Panc1 (cell line): ENCODE results near the gene DCTN1. TPM values are rescaled to one million over a fixed set of nuclear protein-coding genes. Genes with fewer than 3 reads are reported as not detected.
A peak's percentile ranks its signal among the peaks of the same experiment; 100 is the strongest.

Source experiments
- ATAC-seq: fragments of 200-7000 bp; cut with Tn5 transposase; 2 replicates; pipeline ENCODE4 v1.9.1; 2020; ENCODE audit warnings: mild to moderate bottlenecking, moderate library complexity
- BruUV-seq: library from RNA; stranded (reverse); fragments of 400-500 nt; replicated peaks from 2 replicates; lab custom pipeline; 2021; lab: Mats Ljungman, UMichigan
- CTCF ChIA-PET: fragments of 300-600 bp; sonication (Branson Sonifier 250); formaldehyde crosslinking; loops from one replicate; lab custom pipeline; 2022; ENCODE audit warnings: antibody characterized with exemption; lab: Charles Lee
- POLR2A ChIA-PET: fragments of 300-600 bp; sonication (Branson Sonifier 250); formaldehyde crosslinking; loops from one replicate; lab custom pipeline; 2022; ENCODE audit warnings: antibody characterized with exemption; lab: Charles Lee
- DNase-seq: peaks from one replicate; pipeline ENCODE4 v3.0.0-alpha.2; 2010; ENCODE audit warnings: low read depth, low spot score
- H3K27ac ChIP-seq: 2 replicates; pipeline ENCODE4 v1.5.1; 2011; ENCODE audit warnings: mild to moderate bottlenecking, low read length, inconsistent platforms
- H3K27me3 ChIP-seq: fragments of 200-500 bp; sonication (Bioruptor generic); 2 replicates; pipeline ENCODE4 v1.6.0; 2014; ENCODE audit warnings: low read length, inconsistent platforms; ENCODE audit not compliant: control insufficient read depth, insufficient read depth
- H3K36me3 ChIP-seq: fragments of 200-500 bp; sonication (Bioruptor generic); 2 replicates; pipeline ENCODE4 v1.5.1; 2014; ENCODE audit warnings: inconsistent platforms, mild to moderate bottlenecking, low read length, moderate library complexity; ENCODE audit not compliant: control insufficient read depth, insufficient read depth
- H3K4me1 ChIP-seq: 2 replicates; pipeline ENCODE4 v1.5.1; 2011; ENCODE audit warnings: inconsistent platforms, mild to moderate bottlenecking, low read length, moderate library complexity; ENCODE audit not compliant: control insufficient read depth, insufficient read depth
- H3K4me3 ChIP-seq, 2 experiments: 2 replicates each; pipeline ENCODE4 v1.5.1; 2011 to 2012; ENCODE audit warnings: low read depth in 2 of 2, low read length in 2 of 2, mild to moderate bottlenecking in 2 of 2, inconsistent platforms in 1 of 2, moderate library complexity in 1 of 2
- H3K9me3 ChIP-seq: fragments of 200-500 bp; sonication (Bioruptor generic); 2 replicates; pipeline ENCODE4 v1.5.1; 2014; ENCODE audit warnings: low read depth, mild to moderate bottlenecking, inconsistent platforms, low read length, moderate library complexity; ENCODE audit not compliant: control insufficient read depth, insufficient read depth
- CTCF ChIP-seq: fragments of 450-650 bp; IDR thresholded peaks from 2 replicates; pipeline ENCODE4 v1.5.1; 2017; ENCODE audit warnings: mild to moderate bottlenecking
- POLR2AphosphoS5 ChIP-seq: IDR thresholded peaks from 2 replicates; pipeline ENCODE4 v1.6.1; 2012; ENCODE audit warnings: mild to moderate bottlenecking, low read depth, low read length, moderate library complexity
- TCF7L2 ChIP-seq: IDR thresholded peaks from 2 replicates; pipeline ENCODE4 v1.6.1; 2011; ENCODE audit warnings: mild to moderate bottlenecking, low read depth, low read length, inconsistent platforms
- in situ Hi-C: cut with HindIII; loops from 2 replicates; pipeline ENCODE4 v1.10.0; 2016; ENCODE audit warnings: low sequenced_read_pairs, low pct_unique_long_range_greater_than_20kb
- intact Hi-C: fragments of 100-400 bp; cut with micrococcal nuclease; formaldehyde crosslinking; loops from one replicate; pipeline ENCODE4 v1.10.0; 2022; ENCODE audit not compliant: unreplicated experiment
- total RNA-seq: library from RNA; stranded (reverse); gene quantifications from one replicate; pipeline ENCODE4 v1.2.1, GENCODE V29; 2021; ENCODE audit not compliant: unreplicated experiment
- TF ChIP-seq, protein P1 (sequence below), 2 experiments: IDR thresholded peaks; 2 replicates each; pipeline ENCODE4 v1.6.1; 2011 to 2012; ENCODE audit warnings: low read depth in 2 of 2, control low read depth in 1 of 2, low read length in 1 of 2, mild to moderate bottlenecking in 1 of 2, moderate library complexity in 1 of 2; ENCODE audit not compliant: insufficient read depth in 1 of 2

DCTN1 gene
- total RNA-seq, 1 experiment from 2014 or later = 190 TPM

DNA sequence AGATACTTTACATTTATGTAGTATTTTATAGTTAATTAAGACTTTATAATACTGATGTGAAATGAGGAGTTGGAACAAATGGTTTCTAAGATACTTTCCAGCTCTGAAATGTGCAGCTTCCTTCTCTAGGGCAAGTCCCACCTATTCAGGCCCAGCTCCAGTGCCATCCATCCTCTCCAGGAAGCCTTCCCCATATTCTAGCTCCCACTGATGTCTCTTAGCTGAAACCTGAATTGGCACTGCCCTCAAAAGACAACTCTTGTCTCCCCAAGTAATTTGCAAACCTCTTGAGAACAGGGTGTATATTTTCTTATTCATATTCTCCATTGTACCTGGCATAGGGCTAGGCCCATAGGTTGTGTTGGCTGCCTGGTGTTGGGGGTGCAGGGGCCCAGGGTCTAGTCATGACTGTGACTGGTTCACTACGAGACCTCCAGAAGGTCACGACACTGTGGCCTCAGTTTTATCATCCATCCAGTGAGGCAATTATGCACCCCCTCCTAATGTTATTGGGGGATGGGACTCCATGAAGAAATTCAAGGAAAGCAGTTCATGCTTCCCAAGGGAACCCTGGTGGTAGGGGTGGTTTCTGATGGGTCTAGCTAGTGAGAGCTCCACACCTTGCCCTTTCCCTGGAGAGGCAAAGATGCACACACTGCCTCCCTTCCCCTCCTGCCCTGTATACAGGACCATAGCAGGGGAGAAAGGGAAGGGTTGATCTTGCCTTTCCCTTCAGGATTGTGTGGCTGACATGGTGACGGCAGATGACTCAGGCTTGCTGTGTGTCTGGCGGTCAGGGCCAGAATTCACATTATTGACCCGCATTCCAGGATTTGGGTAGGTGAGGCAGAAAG is 44.3 kb upstream of the DCTN1 start:
- Histone ChIP-seq H3K4me3 (no peak overlapping the region), H3K27ac (no peak overlapping the region), H3K27me3 (no peaks in the 10 kb centered on the region), H3K9me3 (no peaks in the 10 kb centered on the region), H3K36me3 (no peaks in the 10 kb centered on the region; the same call in none of the 2 replicates), H3K4me1 (peaks cover 4% of the 10 kb centered on the region; the same call in 1 of the 2 replicates)
- ChIA-PET POLR2A (no interaction called here), CTCF (interaction anchor here (0.6 kb wide), 1 partner anchor 285 kb away, joined by 3 read pairs; no protein-coding TSS in a partner anchor)
- DNase-seq (no peak), ATAC-seq (no peak)
- in situ Hi-C loops = no loop called here
- no TSS peak for BruUV-seq
- TF ChIP-seq POLR2AphosphoS5 (peak; percentile 22; the same call in 1 of the 2 replicates), CTCF (no peak)
- intact Hi-C loops = no loop called here

DNA sequence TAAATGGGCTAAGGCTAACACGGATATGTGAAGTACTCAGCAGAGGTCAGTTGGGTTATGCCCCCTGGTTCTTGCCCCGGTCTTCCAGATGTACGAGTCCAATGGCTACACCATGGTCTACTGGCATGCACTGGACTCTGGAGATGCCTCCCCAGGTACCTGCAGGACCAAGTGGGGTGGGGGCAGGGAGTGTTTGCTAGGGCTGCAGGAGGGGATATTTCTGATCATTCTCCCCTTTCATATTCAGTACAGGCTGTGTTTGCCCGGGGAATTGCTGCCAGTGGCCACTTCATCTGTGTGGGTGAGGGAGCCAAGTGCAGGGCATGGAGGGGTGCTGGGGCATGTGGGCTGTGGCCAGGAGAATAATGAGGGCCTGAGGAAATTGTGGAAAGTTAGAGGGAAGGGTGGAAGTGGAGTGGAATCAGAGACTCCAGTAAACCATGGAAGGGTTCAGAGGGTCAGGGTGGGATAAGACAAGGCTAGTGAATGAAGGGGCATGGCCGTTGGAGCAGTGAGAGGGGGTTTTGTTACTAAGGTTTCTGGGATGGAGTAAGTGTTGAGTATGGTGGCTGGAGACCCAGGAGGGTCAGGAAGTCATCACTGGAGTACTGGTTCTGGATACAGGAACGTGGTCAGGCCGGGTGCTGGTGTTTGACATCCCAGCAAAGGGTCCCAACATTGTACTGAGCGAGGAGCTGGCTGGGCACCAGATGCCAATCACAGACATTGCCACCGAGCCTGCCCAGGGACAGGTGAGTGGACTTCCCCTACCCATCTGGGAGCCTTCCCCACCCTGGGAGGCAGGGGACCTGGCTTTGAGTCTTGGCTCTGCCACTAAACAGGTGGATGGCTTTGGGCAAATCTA is 43.4 kb upstream of the DCTN1 start:
- TF ChIP-seq, protein P1, sequence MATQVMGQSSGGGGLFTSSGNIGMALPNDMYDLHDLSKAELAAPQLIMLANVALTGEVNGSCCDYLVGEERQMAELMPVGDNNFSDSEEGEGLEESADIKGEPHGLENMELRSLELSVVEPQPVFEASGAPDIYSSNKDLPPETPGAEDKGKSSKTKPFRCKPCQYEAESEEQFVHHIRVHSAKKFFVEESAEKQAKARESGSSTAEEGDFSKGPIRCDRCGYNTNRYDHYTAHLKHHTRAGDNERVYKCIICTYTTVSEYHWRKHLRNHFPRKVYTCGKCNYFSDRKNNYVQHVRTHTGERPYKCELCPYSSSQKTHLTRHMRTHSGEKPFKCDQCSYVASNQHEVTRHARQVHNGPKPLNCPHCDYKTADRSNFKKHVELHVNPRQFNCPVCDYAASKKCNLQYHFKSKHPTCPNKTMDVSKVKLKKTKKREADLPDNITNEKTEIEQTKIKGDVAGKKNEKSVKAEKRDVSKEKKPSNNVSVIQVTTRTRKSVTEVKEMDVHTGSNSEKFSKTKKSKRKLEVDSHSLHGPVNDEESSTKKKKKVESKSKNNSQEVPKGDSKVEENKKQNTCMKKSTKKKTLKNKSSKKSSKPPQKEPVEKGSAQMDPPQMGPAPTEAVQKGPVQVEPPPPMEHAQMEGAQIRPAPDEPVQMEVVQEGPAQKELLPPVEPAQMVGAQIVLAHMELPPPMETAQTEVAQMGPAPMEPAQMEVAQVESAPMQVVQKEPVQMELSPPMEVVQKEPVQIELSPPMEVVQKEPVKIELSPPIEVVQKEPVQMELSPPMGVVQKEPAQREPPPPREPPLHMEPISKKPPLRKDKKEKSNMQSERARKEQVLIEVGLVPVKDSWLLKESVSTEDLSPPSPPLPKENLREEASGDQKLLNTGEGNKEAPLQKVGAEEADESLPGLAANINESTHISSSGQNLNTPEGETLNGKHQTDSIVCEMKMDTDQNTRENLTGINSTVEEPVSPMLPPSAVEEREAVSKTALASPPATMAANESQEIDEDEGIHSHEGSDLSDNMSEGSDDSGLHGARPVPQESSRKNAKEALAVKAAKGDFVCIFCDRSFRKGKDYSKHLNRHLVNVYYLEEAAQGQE (IDR thresholded peaks at IDR 0.05; ENCODE audit: insufficient read depth in 1 of 2, low read depth in 2 of 2, low read length in 1 of 2) = no peak
- TF ChIP-seq TCF7L2 = no peak
- TF ChIP-seq CTCF = no peak
- peak; percentile 31; the same call in 1 of the 2 replicates for TF ChIP-seq POLR2AphosphoS5
- Histone ChIP-seq H3K27ac (no peak overlapping the region), H3K36me3 (no peaks in the 10 kb centered on the region; the same call in none of the 2 replicates), H3K4me1 (peaks cover 4% of the 10 kb centered on the region; the same call in 1 of the 2 replicates), H3K4me3 (no peak overlapping the region), H3K9me3 (no peaks in the 10 kb centered on the region), H3K27me3 (no peaks in the 10 kb centered on the region)
- no TSS peak for BruUV-seq
- ATAC-seq = no peak
- in situ Hi-C loops (no loop called here), intact Hi-C loops (no loop called here)
- CTCF ChIA-PET = no interaction called here
- DNase-seq = no peak
- POLR2A ChIA-PET = no interaction called here
